HG03196 (cell line): ENCODE measurements around the gene TGFBR2.

Experiments
- ATAC-seq: cut with Tn5 transposase; IDR thresholded peaks from one replicate; pipeline ENCODE4 v1.9.1; 2021; ENCODE audit not compliant: unreplicated experiment

The TGFBR2 gene

GRCh38 chr3:30671527-30672286 lies 65.3 kb downstream of the TGFBR2 start:
- no peak for ATAC-seq

GRCh38 chr3:30672287-30672735 lies 65.9 kb downstream of the TGFBR2 start:
- ATAC-seq, result no peak

- ATAC-seq, result no peak
Observed at GRCh38 chr3:30672959-30673358, 66.6 kb downstream of the TGFBR2 start.

- no peak for ATAC-seq
Observed at GRCh38 chr3:30673425-30674341, 67.3 kb downstream of the TGFBR2 start.

- ATAC-seq, result no peak
Observed at GRCh38 chr3:30675006-30675405, 68.6 kb downstream of the TGFBR2 start.

- ATAC-seq, result no peak
Observed at GRCh38 chr3:30675774-30676173, 69.4 kb downstream of the TGFBR2 start.

GRCh38 chr3:30676424-30677346 lies 70.3 kb downstream of the TGFBR2 start:
- no peak for ATAC-seq

GRCh38 chr3:30677347-30677685 lies 70.9 kb downstream of the TGFBR2 start:
- no peak for ATAC-seq

- no peak for ATAC-seq
Observed at GRCh38 chr3:30679045-30679444, 72.6 kb downstream of the TGFBR2 start.

GRCh38 chr3:30680789-30681648 lies 74.6 kb downstream of the TGFBR2 start:
- no peak for ATAC-seq

GRCh38 chr3:30681649-30682211 lies 75.3 kb downstream of the TGFBR2 start:
- no peak for ATAC-seq

GRCh38 chr3:30682434-30683155 lies 76.2 kb downstream of the TGFBR2 start:
- no peak for ATAC-seq

- ATAC-seq, result no peak
Observed at GRCh38 chr3:30683769-30684168, 77.4 kb downstream of the TGFBR2 start.

- ATAC-seq, result no peak
Observed at GRCh38 chr3:30684356-30684755, 78.0 kb downstream of the TGFBR2 start.

- ATAC-seq, result no peak
Observed at GRCh38 chr3:30685267-30685667, 78.9 kb downstream of the TGFBR2 start.

- ATAC-seq, result no peak
Observed at GRCh38 chr3:30686176-30686575, 79.8 kb downstream of the TGFBR2 start.

GRCh38 chr3:30686799-30687198 lies 80.4 kb downstream of the TGFBR2 start:
- ATAC-seq, result no peak

GRCh38 chr3:30687930-30688570 lies 81.6 kb downstream of the TGFBR2 start:
- no peak for ATAC-seq
